Measurements from ENCODE around the gene SLC6A11.

SLC6A11 gene

GRCh38 chr3:10841100-10841499 lies 25.1 kb downstream of the SLC6A11 start:
- no peak for DNase-seq (ENCODE audit: low spot score)

GRCh38 chr3:10843378-10843777 lies 27.4 kb downstream of the SLC6A11 start:
- no peak for DNase-seq (ENCODE audit: low spot score)

- no peak for DNase-seq (ENCODE audit: low spot score)
These were observed 29.2 kb downstream of the SLC6A11 start for GRCh38 chr3:10845001-10845761.

GRCh38 chr3:10845839-10846656 lies 30.0 kb downstream of the SLC6A11 start:
- no peak for DNase-seq (ENCODE audit: low spot score)

- no peak for DNase-seq (ENCODE audit: low spot score)
These were observed 30.6 kb downstream of the SLC6A11 start for GRCh38 chr3:10846657-10846975.

GRCh38 chr3:10848261-10848660 lies 32.2 kb downstream of the SLC6A11 start:
- DNase-seq (ENCODE audit: low spot score): no peak

- no peak for DNase-seq (ENCODE audit: low spot score)
These were observed 36.2 kb downstream of the SLC6A11 start for GRCh38 chr3:10852066-10852808.

- DNase-seq (ENCODE audit: low spot score): no peak
These were observed 39.2 kb downstream of the SLC6A11 start for GRCh38 chr3:10855083-10855870.

- no peak for DNase-seq (ENCODE audit: low spot score)
These were observed 40.0 kb downstream of the SLC6A11 start for GRCh38 chr3:10855871-10856662.

GRCh38 chr3:10857235-10857634 lies 41.2 kb downstream of the SLC6A11 start:
- no peak for DNase-seq (ENCODE audit: low spot score)

- DNase-seq (ENCODE audit: low spot score): no peak
These were observed 42.1 kb downstream of the SLC6A11 start for GRCh38 chr3:10858091-10858490.

GRCh38 chr3:10867384-10867783 lies 51.4 kb downstream of the SLC6A11 start:
- no peak for DNase-seq (ENCODE audit: low spot score)

GRCh38 chr3:10869460-10869859 lies 53.4 kb downstream of the SLC6A11 start:
- no peak for DNase-seq (ENCODE audit: low spot score)

GRCh38 chr3:10870296-10870695 lies 54.3 kb downstream of the SLC6A11 start:
- DNase-seq (ENCODE audit: low spot score): no peak

GRCh38 chr3:10873415-10873814 lies 57.4 kb downstream of the SLC6A11 start:
- DNase-seq (ENCODE audit: low spot score): no peak

GRCh38 chr3:10875914-10876313 lies 59.9 kb downstream of the SLC6A11 start:
- no peak for DNase-seq (ENCODE audit: low spot score)

GRCh38 chr3:10876661-10877060 lies 60.6 kb downstream of the SLC6A11 start:
- no peak for DNase-seq (ENCODE audit: low spot score)

GRCh38 chr3:10882851-10883250 lies 66.8 kb downstream of the SLC6A11 start:
- DNase-seq (ENCODE audit: low spot score): no peak

- DNase-seq (ENCODE audit: low spot score): no peak
These were observed 67.6 kb downstream of the SLC6A11 start for GRCh38 chr3:10883478-10884234.

GRCh38 chr3:10887015-10887414 lies 71.0 kb downstream of the SLC6A11 start:
- DNase-seq (ENCODE audit: low spot score): no peak
